Measurements from ENCODE around the gene AGXT2. TPM values are rescaled to one million over a fixed set of nuclear protein-coding genes. Genes with fewer than 3 reads are reported as not detected.

Gene AGXT2
- total RNA-seq, 1 experiment from 2014 or later: not detected

DNA sequence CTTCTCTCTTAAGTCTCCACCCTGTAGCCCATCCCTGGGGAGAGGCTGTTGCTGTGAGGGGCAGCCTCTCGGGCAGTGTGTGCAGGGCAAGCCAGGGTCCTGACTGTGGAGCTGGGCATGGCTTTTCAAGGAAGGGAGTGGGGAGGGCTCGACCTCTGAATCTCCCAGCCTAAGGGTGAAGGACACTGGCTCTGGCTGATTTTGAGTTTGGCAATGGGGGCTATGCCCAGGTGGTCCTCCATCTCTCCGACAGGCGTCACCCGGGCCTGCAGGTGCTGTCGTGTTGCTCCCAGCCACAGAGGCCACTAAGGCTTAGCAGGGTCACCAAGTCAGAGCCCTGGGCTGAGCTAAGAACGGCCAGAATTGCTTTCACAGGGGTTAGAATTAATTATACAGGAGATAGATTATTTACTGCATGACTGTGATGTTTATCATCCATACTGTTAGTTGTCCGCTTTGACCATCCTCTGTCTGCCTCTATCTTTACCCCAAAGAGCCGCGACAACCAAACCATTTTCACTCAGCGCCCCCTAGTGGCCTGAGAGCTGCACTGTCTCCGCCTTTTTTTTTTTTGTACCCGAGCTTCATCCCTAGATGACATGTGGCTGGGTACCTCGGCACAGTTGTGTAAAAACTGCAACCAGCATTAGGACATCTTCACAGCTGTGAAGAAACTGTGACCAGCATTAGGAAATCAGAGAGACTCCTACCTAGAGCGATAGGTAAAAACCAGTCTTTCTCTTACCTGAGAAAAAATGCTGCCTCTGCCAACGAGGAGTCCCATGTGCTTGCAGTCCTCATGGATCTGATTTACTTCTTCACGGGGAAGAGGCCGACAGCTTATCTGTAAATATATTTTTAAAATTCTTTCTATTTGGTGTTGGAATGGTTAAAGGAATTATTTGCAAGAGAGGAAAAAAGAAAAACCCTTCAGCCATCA lies 44.5 kb downstream of the AGXT2 start:
- DNase-seq (peak; percentile 77), ATAC-seq (peak; percentile 64)
- Histone ChIP-seq H2AFZ (ENCODE audit: low read length) (peak overlapping the region; percentile 64), H3K4me2 (ENCODE audit: low read length) (peak overlapping the region; percentile 52), H3K4me3 (ENCODE audit: low read length) (no peak overlapping the region), H3K27me3 (ENCODE audit: low read length) (no peaks in the 10 kb centered on the region; the same call in 1 of the 2 replicates), H4K20me1 (ENCODE audit: low read length) (no peaks in the 10 kb centered on the region), H3K9me2 (replicated peaks; ENCODE audit: low read length) (no peaks in the 10 kb centered on the region), H3K27ac (ENCODE audit: low read length) (no peak overlapping the region), H3K4me1 (ENCODE audit: insufficient read depth, low read length) (no peaks in the 10 kb centered on the region), H3K9ac (ENCODE audit: low read length) (no peak overlapping the region), H3K79me2 (ENCODE audit: low read length) (no peaks in the 10 kb centered on the region), H3F3A (ENCODE audit: low read length, unreplicated experiment) (no peaks in the 10 kb centered on the region), H3K36me3 (ENCODE audit: low read depth, low read length) (no peaks in the 10 kb centered on the region), H3K9me3 (ENCODE audit: low read length) (no peaks in the 10 kb centered on the region)
- ChIA-PET CTCF (interaction anchor here (0.5 to 1.6 kb wide), 8 partner anchors 9 to 1235 kb away, joined by 3 to 6 read pairs (median 4); partner anchors contain the start of genes BRIX1, DNAJC21 and RAD1), POLR2A (ENCODE audit: unreplicated experiment) (no interaction called here)
- intact Hi-C loops (cut with micrococcal nuclease): loop anchor here (1.0 to 5.0 kb wide), 4 partner anchors 44 to 529 kb away; no protein-coding TSS in a partner anchor
- TF ChIP-seq EZH2phosphoT487 (IDR thresholded peaks at IDR 0.05; ENCODE audit: borderline replicate concordance, low read length): no peak
- TF ChIP-seq, protein P1, sequence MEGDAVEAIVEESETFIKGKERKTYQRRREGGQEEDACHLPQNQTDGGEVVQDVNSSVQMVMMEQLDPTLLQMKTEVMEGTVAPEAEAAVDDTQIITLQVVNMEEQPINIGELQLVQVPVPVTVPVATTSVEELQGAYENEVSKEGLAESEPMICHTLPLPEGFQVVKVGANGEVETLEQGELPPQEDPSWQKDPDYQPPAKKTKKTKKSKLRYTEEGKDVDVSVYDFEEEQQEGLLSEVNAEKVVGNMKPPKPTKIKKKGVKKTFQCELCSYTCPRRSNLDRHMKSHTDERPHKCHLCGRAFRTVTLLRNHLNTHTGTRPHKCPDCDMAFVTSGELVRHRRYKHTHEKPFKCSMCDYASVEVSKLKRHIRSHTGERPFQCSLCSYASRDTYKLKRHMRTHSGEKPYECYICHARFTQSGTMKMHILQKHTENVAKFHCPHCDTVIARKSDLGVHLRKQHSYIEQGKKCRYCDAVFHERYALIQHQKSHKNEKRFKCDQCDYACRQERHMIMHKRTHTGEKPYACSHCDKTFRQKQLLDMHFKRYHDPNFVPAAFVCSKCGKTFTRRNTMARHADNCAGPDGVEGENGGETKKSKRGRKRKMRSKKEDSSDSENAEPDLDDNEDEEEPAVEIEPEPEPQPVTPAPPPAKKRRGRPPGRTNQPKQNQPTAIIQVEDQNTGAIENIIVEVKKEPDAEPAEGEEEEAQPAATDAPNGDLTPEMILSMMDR (conservative IDR thresholded peaks at IDR 0.05; ENCODE audit: low read depth, low read length): peak; percentile 94
- TF ChIP-seq EZH2 (IDR thresholded peaks at IDR 0.05; ENCODE audit: low read length, unreplicated experiment): no peak
- BruUV-seq (replicated peaks): no TSS peak

DNA sequence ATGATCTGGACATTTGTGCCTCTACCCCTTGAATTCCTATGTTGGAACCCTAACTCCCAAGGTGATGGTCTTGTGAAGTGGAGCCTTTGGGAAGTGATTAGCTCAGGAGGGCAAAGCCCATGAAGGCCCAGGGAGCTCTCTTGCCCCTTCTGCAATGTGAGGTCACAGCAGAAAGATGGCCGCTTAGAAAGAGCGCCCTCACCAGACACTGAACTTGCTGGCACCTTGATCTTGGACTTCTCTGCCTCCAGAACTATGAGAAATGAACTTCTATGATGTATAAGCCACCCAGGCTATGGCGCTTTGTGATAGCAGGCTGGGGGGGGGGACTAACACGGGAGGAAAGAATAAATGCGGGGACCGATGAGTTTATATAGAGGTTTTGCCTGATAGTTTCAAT lies 45.3 kb downstream of the AGXT2 start:
- Histone ChIP-seq H3K4me1 (ENCODE audit: insufficient read depth, low read length) (no peaks in the 10 kb centered on the region), H3K27ac (ENCODE audit: low read length) (no peak overlapping the region), H3F3A (ENCODE audit: low read length, unreplicated experiment) (no peaks in the 10 kb centered on the region), H3K79me2 (ENCODE audit: low read length) (no peaks in the 10 kb centered on the region), H3K36me3 (ENCODE audit: low read depth, low read length) (no peaks in the 10 kb centered on the region), H3K9ac (ENCODE audit: low read length) (no peak overlapping the region), H4K20me1 (ENCODE audit: low read length) (no peaks in the 10 kb centered on the region), H3K9me3 (ENCODE audit: low read length) (no peaks in the 10 kb centered on the region), H2AFZ (ENCODE audit: low read length) (no peak overlapping the region), H3K27me3 (ENCODE audit: low read length) (no peaks in the 10 kb centered on the region; the same call in 1 of the 2 replicates), H3K4me2 (ENCODE audit: low read length) (no peak overlapping the region), H3K4me3 (ENCODE audit: low read length) (no peak overlapping the region), H3K9me2 (replicated peaks; ENCODE audit: low read length) (no peaks in the 10 kb centered on the region)
- no peak for ATAC-seq
- intact Hi-C loops (cut with micrococcal nuclease): loop anchor here (2.0 to 5.0 kb wide), 3 partner anchors 44 to 515 kb away; no protein-coding TSS in a partner anchor
- no peak for TF ChIP-seq EZH2phosphoT487 (IDR thresholded peaks at IDR 0.05; ENCODE audit: borderline replicate concordance, low read length)
- TF ChIP-seq, protein P1 (conservative IDR thresholded peaks at IDR 0.05; ENCODE audit: low read depth, low read length): 0 out of 2 replicates have a peak, but pooled peaks have one; percentile 8
- POLR2A ChIA-PET (ENCODE audit: unreplicated experiment): no interaction called here
- CTCF ChIA-PET: no interaction called here
- BruUV-seq (replicated peaks): no TSS peak
- DNase-seq: no peak
